ENCODE data around the gene PRAMEF18. TPM values are rescaled to one million over a fixed set of nuclear protein-coding genes. Genes with fewer than 3 reads are reported as not detected.
"Not testable (repeated sequence)": the region's sequence is repeated elsewhere in the genome, so short reads cannot be mapped to it uniquely, and the experiment has no call there.

Gene PRAMEF18
- total RNA-seq, 1 donor from 2014 or later = not detected

GRCh38 chr1:13201309-13201708 is 24.6 kb downstream of the PRAMEF18 start, which contains the start of gene PRAMEF13:
TSS of gene PRAMEF13 (minus strand) at chr1:13201409. CDS start at chr1:13199589, 1,820 bp downstream.
- not testable (repeated sequence) for H3K36me3 Mint-ChIP-seq (ENCODE audit: low read depth, unreplicated experiment); H3K9ac ChIP-seq (ENCODE audit: low read length); H3K27me3 ChIP-seq (ENCODE audit: insufficient read depth, low read length); H3K9me3 Mint-ChIP-seq (ENCODE audit: unreplicated experiment); FAIRE-seq; H3K27ac Mint-ChIP-seq (ENCODE audit: unreplicated experiment); H3K36me3 ChIP-seq (ENCODE audit: insufficient read depth, low read length); H3K27me3 Mint-ChIP-seq (ENCODE audit: low read depth, unreplicated experiment); H3K4me1 ChIP-seq (ENCODE audit: insufficient read depth, low read length); H3K4me1 Mint-ChIP-seq (ENCODE audit: low read depth, unreplicated experiment); H3K4me3 ChIP-seq (ENCODE audit: insufficient read depth, low read depth, low read length); H3K4me3 Mint-ChIP-seq (ENCODE audit: unreplicated experiment); H3K27ac ChIP-seq (ENCODE audit: low read depth, low read length); H2AFZ ChIP-seq (ENCODE audit: low read depth, low read length); H3K4me2 ChIP-seq (ENCODE audit: low read length); H3K79me2 ChIP-seq (ENCODE audit: insufficient read depth, low read length); H4K20me1 ChIP-seq (ENCODE audit: insufficient read depth, low read length); DNase-seq (ENCODE audit: low read depth); H3K9me3 ChIP-seq (ENCODE audit: insufficient read depth, low read depth, low read length)

Other genes with a start within 250 kb of the PRAMEF18 start
- gene PRAMEF27, start 169.6 kb downstream of the PRAMEF18 start, total RNA-seq = not detected in 2 replicates
- not detected in 2 replicates for gene HNRNPCL3, start 165.4 kb downstream of the PRAMEF18 start, total RNA-seq
- 0.14 TPM in 1 of 2 replicates, not detected in the other for gene PRAMEF25, start 155.4 kb downstream of the PRAMEF18 start, total RNA-seq
- gene HNRNPCL2, start 109.3 kb downstream of the PRAMEF18 start, total RNA-seq = not detected in 2 replicates
- not detected in 2 replicates for gene PRAMEF26, start 70.1 kb downstream of the PRAMEF18 start, total RNA-seq
- not detected in 2 replicates for gene HNRNPCL4, start 60.5 kb downstream of the PRAMEF18 start, total RNA-seq
- gene PRAMEF9, start 54.3 kb downstream of the PRAMEF18 start, total RNA-seq = not detected in 2 replicates
- not detected in 2 replicates for gene PRAMEF13, start 24.7 kb downstream of the PRAMEF18 start, total RNA-seq
- gene PRAMEF5, start 28.0 kb upstream of the PRAMEF18 start, total RNA-seq = not detected in 2 replicates
- gene PRAMEF8, start 59.0 kb upstream of the PRAMEF18 start, total RNA-seq = 0.20 TPM in 1 of 2 replicates, not detected in the other
- gene PRAMEF33, start 77.4 kb upstream of the PRAMEF18 start, total RNA-seq = not detected in 2 replicates
- not detected in 2 replicates for gene PRAMEF15, start 89.4 kb upstream of the PRAMEF18 start, total RNA-seq
- gene PRAMEF14, start 121.0 kb upstream of the PRAMEF18 start, total RNA-seq = 0.20 TPM in 1 of 2 replicates, not detected in the other
- gene PRAMEF19, start 145.8 kb upstream of the PRAMEF18 start, total RNA-seq = not detected in 2 replicates
- not detected in 2 replicates for gene PRAMEF17, start 163.5 kb upstream of the PRAMEF18 start, total RNA-seq
- not detected in 2 replicates for gene PRAMEF20, start 184.3 kb upstream of the PRAMEF18 start, total RNA-seq